Effector memory CD4-positive, alpha-beta T cell (primary cell): ENCODE results near the gene DHCR7.
A peak's percentile ranks its signal among the peaks of the same experiment; 100 is the strongest.

Experiments used
- DNase-seq, 3 donors: peaks; one replicate each; pipeline ENCODE4 v3.0.0-alpha.2; 2020
- H3K27ac ChIP-seq: 2 replicates; pipeline ENCODE4 v1.7.0; 2013; ENCODE audit warnings: mild to moderate bottlenecking, low read length, moderate library complexity; ENCODE audit not compliant: insufficient read depth, poor library complexity, severe bottlenecking
- H3K27me3 ChIP-seq: replicated peaks from 2 replicates; pipeline ENCODE4 v1.7.0; 2013; ENCODE audit warnings: mild to moderate bottlenecking, low read length; ENCODE audit not compliant: insufficient read depth, control insufficient read depth, poor library complexity, severe bottlenecking
- H3K36me3 ChIP-seq: 2 replicates; pipeline ENCODE4 v1.7.0; 2013; ENCODE audit warnings: mild to moderate bottlenecking, low read length, moderate library complexity; ENCODE audit not compliant: control insufficient read depth, insufficient read depth
- H3K4me1 ChIP-seq: 2 replicates; pipeline ENCODE4 v1.7.0; 2013; ENCODE audit warnings: low read length, mild to moderate bottlenecking; ENCODE audit not compliant: control insufficient read depth, insufficient read depth, poor library complexity, severe bottlenecking
- H3K4me3 ChIP-seq: 2 replicates; pipeline ENCODE4 v1.7.0; 2013; ENCODE audit warnings: low read length, low read depth, mild to moderate bottlenecking; ENCODE audit not compliant: insufficient read depth, poor library complexity, severe bottlenecking
- H3K9me3 ChIP-seq: 2 replicates; pipeline ENCODE4 v1.7.0; 2013; ENCODE audit warnings: mild to moderate bottlenecking, low read length, moderate library complexity; ENCODE audit not compliant: control insufficient read depth

Gene DHCR7

DNA sequence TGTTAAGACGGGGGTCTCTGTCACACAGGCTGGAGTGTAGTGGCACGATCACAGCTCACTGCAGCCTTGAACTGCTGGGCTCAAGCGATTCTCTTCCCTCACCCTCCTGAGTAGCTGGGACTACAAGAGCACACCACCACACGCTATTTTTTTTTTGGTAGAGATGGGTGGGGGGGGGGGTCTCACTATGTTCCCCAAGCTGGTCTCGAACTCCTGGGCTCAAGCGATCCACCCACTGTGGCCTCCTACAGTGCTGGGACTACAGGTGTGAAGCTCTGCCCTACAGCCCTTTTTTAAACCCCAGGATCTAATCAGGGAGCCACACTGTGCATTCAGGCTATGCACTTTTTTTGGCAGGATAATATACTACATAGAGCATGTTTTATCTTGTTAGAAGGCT is 1.4 kb upstream of the DHCR7 start:
- peak overlapping the region; percentile 98 for H3K4me3 ChIP-seq
- peaks cover 43% of the 10 kb centered on the region for H3K4me1 ChIP-seq
- no peaks in the 10 kb centered on the region for H3K9me3 ChIP-seq
- no peaks in the 10 kb centered on the region for H3K27me3 ChIP-seq
- H3K27ac ChIP-seq, result peak overlapping the region; percentile 81
- no peaks in the 10 kb centered on the region for H3K36me3 ChIP-seq
- no peak for DNase-seq

DNA sequence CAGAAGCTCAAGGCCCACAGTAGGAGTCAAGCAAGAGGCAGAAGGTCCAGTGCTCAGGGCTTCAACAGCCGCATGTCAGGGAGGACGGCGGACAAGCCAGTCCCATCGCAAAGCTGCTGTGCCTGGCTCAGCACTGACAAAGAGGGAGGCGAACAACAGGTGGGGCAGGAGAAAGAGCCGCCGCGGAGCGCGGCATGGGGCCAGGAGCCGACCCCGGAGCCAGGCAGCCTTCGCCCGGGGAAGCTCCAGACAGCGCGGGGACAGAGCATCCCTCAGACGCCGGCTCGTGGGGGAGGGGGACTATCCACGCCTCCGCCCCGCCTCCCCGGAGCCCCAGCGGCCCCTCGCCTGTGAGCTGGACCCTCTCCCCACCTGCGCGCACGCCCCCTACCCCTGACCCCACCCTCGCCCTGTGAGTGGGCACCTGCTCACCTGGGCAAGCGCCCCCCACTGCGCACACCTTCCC is 369 bp downstream of the DHCR7 start:
- no peaks in the 10 kb centered on the region for H3K27me3 ChIP-seq
- peak in 2 of 3 donors; percentile 16 to 41 for DNase-seq
- H3K27ac ChIP-seq, result peak overlapping the region; percentile 81
- no peaks in the 10 kb centered on the region for H3K9me3 ChIP-seq
- H3K4me1 ChIP-seq, result peaks cover 30% of the 10 kb centered on the region
- peak overlapping the region; percentile 98 for H3K4me3 ChIP-seq
- peaks cover 10% of the 10 kb centered on the region for H3K36me3 ChIP-seq

DNA sequence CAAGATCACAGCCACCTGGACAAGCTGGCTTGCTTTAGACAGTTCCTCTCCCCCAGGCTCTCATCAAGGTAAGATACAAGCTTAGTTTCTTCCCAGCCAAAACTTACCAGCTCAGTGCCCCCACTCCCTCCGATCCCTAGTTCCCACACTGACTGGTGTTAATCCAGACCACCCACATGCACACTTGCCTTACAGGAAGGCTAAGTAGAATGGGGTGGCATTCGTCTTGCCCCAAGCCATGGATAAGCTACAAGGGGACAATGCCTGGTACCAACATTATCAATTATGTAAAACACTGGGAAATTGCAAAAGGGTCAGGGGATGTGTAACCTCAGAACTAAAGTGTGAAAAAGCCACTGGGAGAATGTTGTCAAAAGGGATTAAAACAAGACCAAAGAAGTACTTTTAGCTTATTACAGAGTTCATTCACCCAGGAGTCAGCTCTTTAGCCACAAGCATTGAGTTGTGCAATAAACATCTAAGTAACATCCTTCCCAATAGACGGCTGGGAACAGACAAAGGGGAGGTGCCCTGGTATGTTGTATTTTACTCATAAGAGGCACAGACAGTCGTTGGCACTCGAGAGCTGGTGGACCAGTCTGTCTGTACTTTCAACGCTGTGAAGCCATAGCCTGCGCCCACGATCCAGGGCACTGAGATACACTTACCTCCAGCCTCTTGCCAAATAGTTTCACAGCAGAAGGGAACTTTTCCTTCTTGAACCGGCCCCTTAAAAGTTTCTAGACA is 1.1 kb downstream of the DHCR7 start:
- Histone ChIP-seq H3K27ac (no peak overlapping the region), H3K4me1 (peaks cover 27% of the 10 kb centered on the region), H3K27me3 (no peaks in the 10 kb centered on the region), H3K4me3 (peak overlapping the region; percentile 98), H3K36me3 (peaks cover 12% of the 10 kb centered on the region), H3K9me3 (no peaks in the 10 kb centered on the region)
- DNase-seq, result no peak

DNA sequence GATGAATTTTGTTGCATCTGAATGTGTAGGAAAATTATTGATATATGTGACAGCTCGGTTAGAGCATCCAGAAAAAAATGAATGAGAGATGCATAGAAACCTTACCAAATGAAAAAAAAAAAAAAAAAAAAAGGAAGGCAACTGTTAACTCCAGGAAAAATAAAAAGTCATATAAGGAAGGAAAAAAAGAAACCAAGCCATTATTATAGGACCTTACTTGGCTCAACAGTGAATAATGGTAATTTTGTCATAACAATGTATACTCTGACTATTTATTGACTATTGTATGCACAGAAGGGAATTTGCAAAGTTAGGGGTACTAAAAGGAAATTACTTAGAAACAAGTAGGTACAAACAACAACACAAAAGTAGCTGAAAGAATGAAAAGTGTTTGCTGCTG is 2.0 kb downstream of the DHCR7 start:
- Histone ChIP-seq H3K4me3 (no peak overlapping the region), H3K27ac (no peak overlapping the region), H3K27me3 (no peaks in the 10 kb centered on the region), H3K4me1 (peaks cover 19% of the 10 kb centered on the region), H3K9me3 (no peaks in the 10 kb centered on the region), H3K36me3 (peaks cover 18% of the 10 kb centered on the region)
- DNase-seq, result no peak

DNA sequence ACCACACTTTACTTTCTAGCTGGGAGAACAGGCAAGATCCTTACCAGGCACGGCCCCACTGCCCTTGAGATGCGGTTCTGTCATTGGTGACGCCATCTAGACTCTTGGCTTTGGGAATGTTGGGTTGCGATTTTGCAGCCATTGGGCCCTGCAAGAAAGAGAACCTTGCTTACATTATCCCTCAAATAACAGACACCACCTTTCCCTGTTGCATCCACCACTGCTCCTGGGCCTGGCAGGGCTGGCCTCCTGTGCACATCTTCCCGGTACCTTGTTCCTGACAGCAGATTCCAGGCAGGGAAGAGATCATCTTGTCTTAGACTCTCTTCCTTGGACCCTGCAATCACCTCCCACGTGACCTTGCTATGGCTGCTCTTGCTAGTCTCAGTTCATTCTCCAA is 3.4 kb downstream of the DHCR7 start:
- Histone ChIP-seq H3K9me3 (no peaks in the 10 kb centered on the region), H3K4me3 (no peak overlapping the region), H3K36me3 (peaks cover 28% of the 10 kb centered on the region), H3K4me1 (peaks cover 16% of the 10 kb centered on the region), H3K27me3 (no peaks in the 10 kb centered on the region), H3K27ac (no peak overlapping the region)
- no peak for DNase-seq

DNA sequence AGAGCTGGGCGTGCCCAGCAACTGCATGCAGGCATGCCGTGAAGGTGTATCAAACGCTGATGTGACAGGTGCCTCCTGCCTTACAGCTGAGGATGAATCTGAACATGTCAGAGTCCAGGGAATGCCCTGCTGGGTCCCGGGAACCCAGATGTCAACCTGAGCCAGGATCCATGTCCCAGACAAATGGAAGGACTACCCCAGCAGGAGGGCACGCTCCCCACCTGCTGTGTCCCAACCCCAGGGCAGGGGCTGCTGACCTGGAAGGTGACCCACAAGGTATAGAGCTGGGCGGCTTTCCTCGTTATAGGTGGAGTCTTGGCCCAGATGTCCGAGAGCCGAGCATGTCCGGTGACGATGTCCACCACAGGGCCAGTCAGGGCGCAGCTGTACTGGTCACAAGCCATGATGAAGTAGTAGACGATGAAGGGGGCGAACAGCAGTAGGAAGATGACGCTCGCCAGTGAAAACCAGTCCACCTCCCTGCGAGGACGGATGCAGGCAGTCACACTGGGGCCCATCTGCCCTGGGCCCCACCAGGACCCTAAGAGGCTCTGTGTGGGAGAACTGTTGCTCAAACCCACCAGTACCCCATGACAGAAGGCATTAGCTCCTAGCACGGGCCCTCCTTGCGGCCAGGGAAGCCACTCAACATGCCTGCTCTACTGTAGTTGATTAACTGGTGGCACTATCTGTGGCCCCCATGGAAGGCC is 4.3 kb downstream of the DHCR7 start:
- Histone ChIP-seq H3K4me1 (peaks cover 11% of the 10 kb centered on the region), H3K9me3 (no peaks in the 10 kb centered on the region), H3K27ac (no peak overlapping the region), H3K27me3 (no peaks in the 10 kb centered on the region), H3K4me3 (no peak overlapping the region), H3K36me3 (peaks cover 32% of the 10 kb centered on the region)
- DNase-seq, result no peak

DNA sequence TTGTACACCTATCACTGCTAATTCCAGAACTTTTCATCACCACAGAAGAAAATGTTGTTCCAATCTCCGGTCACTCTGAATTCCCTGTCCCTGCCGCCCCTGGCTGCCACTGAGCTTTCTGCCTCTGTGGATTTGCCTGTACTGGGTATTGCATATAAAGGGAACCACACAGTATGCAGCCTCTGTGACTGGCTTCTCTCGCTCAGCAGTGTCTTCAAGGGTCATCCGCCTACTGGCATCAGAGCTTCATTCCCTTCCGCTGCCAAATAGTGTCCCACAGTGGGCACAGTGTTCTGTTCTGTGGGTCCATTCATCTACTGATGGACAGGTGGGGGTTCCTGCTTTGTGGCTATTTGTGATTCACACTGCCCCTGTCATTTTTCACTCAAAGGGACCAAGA is 5.3 kb downstream of the DHCR7 start:
- Histone ChIP-seq H3K27ac (no peak overlapping the region), H3K27me3 (no peaks in the 10 kb centered on the region), H3K4me3 (no peak overlapping the region), H3K4me1 (peaks cover 7% of the 10 kb centered on the region), H3K36me3 (peaks cover 40% of the 10 kb centered on the region), H3K9me3 (no peaks in the 10 kb centered on the region)
- DNase-seq, result no peak

DNA sequence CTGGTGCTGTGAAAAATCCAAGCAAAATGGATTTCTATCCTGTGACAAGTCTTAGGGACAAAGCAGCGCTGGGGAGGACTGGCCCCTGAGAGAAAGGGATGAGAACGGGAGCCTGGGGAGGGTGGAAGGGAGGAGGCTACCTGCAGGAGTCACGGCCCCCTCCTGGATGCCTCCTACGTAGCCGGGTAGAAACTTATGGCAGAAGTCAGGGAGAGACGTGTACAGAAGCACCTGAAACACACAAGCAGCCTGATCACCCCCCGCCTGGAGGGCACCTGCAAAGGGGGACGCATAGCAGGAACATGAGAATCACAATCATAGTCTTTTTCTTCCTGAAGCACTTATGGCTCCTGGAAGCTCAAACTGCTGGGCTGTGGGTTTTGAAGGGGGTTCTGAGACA is 6.1 kb downstream of the DHCR7 start:
- Histone ChIP-seq H3K36me3 (peaks cover 40% of the 10 kb centered on the region), H3K4me1 (no peaks in the 10 kb centered on the region)

DNA sequence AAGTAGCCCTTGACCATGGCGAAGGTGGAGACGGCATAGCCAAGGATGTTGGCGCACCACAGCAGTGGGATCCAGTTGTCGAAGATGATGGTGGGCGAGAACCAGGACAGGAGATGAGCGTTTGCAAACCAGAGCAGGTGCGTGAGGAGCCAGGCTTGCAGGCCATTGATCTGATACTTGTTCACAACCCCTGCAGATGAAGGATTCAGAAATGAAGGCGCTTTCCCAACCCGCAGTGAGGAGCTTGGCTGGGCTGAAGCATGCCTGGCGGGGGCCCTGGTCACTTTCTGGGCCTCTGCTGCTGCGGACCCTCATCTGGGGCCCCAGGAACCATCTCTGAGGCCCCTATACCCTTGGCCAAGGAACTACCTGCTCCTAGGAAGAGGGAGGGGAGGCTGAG is 6.9 kb downstream of the DHCR7 start:
- Histone ChIP-seq H3K36me3 (peaks cover 40% of the 10 kb centered on the region), H3K4me3 (no peak overlapping the region), H3K4me1 (no peaks in the 10 kb centered on the region), H3K9me3 (no peaks in the 10 kb centered on the region), H3K27ac (no peak overlapping the region), H3K27me3 (no peaks in the 10 kb centered on the region)
- no peak for DNase-seq

More for the DNA sequence above, 6.1 kb downstream of the DHCR7 start:
- H3K4me3 ChIP-seq, result no peak overlapping the region
- H3K27ac ChIP-seq, result no peak overlapping the region
- no peaks in the 10 kb centered on the region for H3K9me3 ChIP-seq
- no peaks in the 10 kb centered on the region for H3K27me3 ChIP-seq
- DNase-seq, result no peak

DNA sequence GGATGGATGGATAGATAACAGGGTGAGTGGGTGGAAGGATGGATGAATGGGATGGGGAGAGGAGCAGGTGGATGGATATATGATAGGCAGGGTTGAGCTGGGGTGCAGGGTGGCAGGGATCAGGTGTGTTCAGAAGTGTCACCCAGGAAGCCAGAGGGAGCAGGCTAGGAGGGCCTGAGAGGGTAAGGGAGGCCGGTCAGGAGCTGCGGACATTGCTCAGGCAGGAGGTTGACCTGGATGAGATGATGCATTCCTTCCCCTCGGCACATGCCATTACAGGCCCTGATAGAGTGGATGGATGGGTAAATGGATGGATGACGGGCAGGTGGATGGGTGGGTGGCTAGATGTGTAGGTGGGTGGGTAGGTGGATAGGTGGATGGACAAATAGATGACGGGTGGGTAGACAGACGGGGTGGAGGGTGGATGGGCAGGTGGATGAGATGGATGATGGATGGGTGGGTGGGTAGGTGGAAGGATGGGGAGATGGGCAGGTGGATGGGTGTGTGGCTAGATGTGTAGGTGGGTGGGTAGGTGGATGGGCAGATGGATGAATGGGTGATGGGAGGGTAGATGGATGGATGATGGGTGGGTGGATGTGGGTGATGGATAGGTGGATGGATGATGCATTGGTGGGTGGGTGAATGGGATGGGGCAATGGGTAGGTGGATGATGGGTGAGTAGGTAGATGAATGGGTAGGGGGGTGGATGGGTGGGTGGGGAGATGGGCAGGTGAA is 8.0 kb downstream of the DHCR7 start:
- no peak overlapping the region for H3K4me3 ChIP-seq
- no peaks in the 10 kb centered on the region for H3K9me3 ChIP-seq
- H3K27ac ChIP-seq, result no peak overlapping the region
- H3K27me3 ChIP-seq, result no peaks in the 10 kb centered on the region
- no peak for DNase-seq
- H3K36me3 ChIP-seq, result peaks cover 40% of the 10 kb centered on the region
- H3K4me1 ChIP-seq, result no peaks in the 10 kb centered on the region
